ENCODE measurements around the gene COX4I1.

DNA sequence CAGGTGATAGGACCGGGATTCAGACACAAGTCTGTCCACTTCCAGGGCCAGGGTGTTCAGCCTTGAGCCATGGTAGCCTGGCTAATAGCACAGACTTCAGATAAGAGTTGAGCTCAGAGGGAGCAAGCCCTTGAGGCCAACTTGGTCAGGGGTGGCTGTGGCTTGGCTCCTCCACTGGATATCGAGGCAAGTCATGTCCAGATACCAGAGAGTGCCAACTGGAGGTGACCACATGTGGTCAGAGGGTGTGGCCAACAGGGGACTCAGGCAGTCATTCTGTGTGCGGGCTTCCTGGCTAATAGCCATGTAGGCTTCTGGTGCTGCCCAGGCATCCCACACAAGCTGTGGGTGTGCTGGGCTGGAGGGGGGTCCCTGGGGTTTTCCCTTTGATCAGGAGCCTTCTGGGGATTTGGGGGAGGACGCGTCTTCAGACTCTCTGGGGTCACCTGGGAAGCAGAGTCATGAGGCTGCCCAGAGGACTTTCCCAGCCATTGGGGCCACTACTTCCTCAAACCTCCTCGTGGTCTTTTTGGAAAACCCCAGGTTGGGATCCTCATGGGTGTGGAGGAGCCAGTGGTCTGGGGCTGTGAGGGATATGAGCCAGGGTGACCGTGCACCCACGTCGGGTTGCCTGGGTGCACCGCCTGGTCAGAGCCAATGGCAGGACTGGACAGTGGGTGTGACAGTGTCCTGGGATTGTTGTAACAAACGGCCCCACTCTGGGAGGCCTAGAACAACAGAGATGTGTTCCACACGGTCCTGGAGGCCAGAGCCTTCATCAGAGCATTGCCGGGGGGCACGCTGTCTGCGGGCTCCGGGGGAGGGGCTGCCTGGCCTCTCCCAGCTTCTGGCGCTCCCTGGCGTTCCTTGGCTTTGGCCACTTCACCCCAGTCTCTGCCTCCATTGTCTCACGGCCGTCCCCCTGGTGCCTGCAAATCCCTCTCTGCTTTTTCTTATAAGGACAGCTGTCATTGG lies 25.0 kb downstream of the COX4I1 start:
- TF ChIP-seq, protein P1, sequence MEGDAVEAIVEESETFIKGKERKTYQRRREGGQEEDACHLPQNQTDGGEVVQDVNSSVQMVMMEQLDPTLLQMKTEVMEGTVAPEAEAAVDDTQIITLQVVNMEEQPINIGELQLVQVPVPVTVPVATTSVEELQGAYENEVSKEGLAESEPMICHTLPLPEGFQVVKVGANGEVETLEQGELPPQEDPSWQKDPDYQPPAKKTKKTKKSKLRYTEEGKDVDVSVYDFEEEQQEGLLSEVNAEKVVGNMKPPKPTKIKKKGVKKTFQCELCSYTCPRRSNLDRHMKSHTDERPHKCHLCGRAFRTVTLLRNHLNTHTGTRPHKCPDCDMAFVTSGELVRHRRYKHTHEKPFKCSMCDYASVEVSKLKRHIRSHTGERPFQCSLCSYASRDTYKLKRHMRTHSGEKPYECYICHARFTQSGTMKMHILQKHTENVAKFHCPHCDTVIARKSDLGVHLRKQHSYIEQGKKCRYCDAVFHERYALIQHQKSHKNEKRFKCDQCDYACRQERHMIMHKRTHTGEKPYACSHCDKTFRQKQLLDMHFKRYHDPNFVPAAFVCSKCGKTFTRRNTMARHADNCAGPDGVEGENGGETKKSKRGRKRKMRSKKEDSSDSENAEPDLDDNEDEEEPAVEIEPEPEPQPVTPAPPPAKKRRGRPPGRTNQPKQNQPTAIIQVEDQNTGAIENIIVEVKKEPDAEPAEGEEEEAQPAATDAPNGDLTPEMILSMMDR (IDR thresholded peaks at IDR 0.05; ENCODE audit: low read depth, low read length) = no peak
- TF ChIP-seq EZH2phosphoT487 (IDR thresholded peaks at IDR 0.05; ENCODE audit: low read depth) = no peak
